Lung (tissue), 12 donors: ENCODE measurements around the gene TMEM135. TPM values are rescaled to one million over a fixed set of nuclear protein-coding genes. Genes with fewer than 3 reads are reported as not detected.

Source experiments
- ATAC-seq: fragments of 200-7000 bp; cut with Tn5 transposase; one replicate; pipeline ENCODE4 v1.9.1; 2020; ENCODE audit warnings: moderate number of reproducible peaks; ENCODE audit not compliant: insufficient read depth, low FRiP score
- DNase-seq, 3 donors: peaks; one replicate each; pipeline ENCODE4 v3.0.0-alpha.2; 2013 to 2017
- H3K27ac ChIP-seq, 2 donors: one replicate each; pipeline ENCODE4 v1.5.1; 2013; ENCODE audit warnings: mild to moderate bottlenecking in 2 of 2, moderate library complexity in 2 of 2, control low read depth in 1 of 2, inconsistent platforms in 1 of 2, low read depth in 1 of 2, low read length in 1 of 2
- H3K27me3 ChIP-seq, 3 donors: one replicate each; pipeline ENCODE4 v1.5.1; 2013; ENCODE audit warnings: low read length in 2 of 3; ENCODE audit not compliant: control insufficient read depth in 3 of 3, insufficient read depth in 3 of 3
- H3K36me3 ChIP-seq, 4 donors: one replicate each; pipeline ENCODE4 v1.5.1; 2013; ENCODE audit warnings: low read length in 4 of 4, mild to moderate bottlenecking in 1 of 4, moderate library complexity in 1 of 4; ENCODE audit not compliant: control insufficient read depth in 4 of 4, insufficient read depth in 4 of 4
- H3K4me1 ChIP-seq, 5 donors: one replicate each; pipeline ENCODE4 v1.5.1; 2013; ENCODE audit warnings: low read length in 5 of 5, mild to moderate bottlenecking in 2 of 5, moderate library complexity in 1 of 5; ENCODE audit not compliant: control insufficient read depth in 5 of 5, insufficient read depth in 5 of 5
- H3K4me3 ChIP-seq: one replicate; pipeline ENCODE4 v1.5.1; 2013; ENCODE audit warnings: mild to moderate bottlenecking, control low read depth, moderate library complexity
- H3K9ac ChIP-seq, 2 donors: one replicate each; pipeline ENCODE4 v1.5.1; 2013; ENCODE audit warnings: low read length in 2 of 2, control low read depth in 1 of 2; ENCODE audit not compliant: insufficient read depth in 1 of 2
- H3K9me3 ChIP-seq, 4 donors: one replicate each; pipeline ENCODE4 v1.5.1; 2013; ENCODE audit warnings: low read length in 3 of 4, mild to moderate bottlenecking in 1 of 4, moderate library complexity in 1 of 4; ENCODE audit not compliant: control insufficient read depth in 4 of 4, insufficient read depth in 3 of 4
- WGBS, 2 donors: extraction: QIAGEN DNeasy Blood & Tissue Kit; methylation state at CpG; one replicate each; pipeline ENCODE4 v1.1.7; 2013; 5-methylcytosine and 5-hydroxymethylcytosine counted together
- polyA plus RNA-seq, 2 donors: library from polyadenylated mRNA; stranded (reverse); fragments of 200-250 nt; gene quantifications; one replicate each; pipeline ENCODE4 v1.2.1, GENCODE V29; 2013
- total RNA-seq, 2 donors: library from RNA; depleted of rRNA in 1 of 2; stranded (reverse); fragments of >200 nt in 1 of 2; gene quantifications; one replicate each; pipeline ENCODE4 v1.2.1, GENCODE V29; 2014 to 2021
- TF ChIP-seq, protein P1 (sequence below): IDR thresholded peaks from 2 replicates; pipeline ENCODE4 v1.5.1; 2012; ENCODE audit warnings: mild to moderate bottlenecking; ENCODE audit errors: control extremely low read depth, extremely low read depth
- donor health status: control.
- donor health status: control.
- donor health status: Bipolar disorder and iron deficiency.
- donor health status: healthy.
- donor health status: DM: yes; HTN: yes; CAD: no.

The TMEM135 gene
- total and polyA plus RNA-seq, 4 donors, result 5.9 to 42.0 (median 11.5) TPM

DNA sequence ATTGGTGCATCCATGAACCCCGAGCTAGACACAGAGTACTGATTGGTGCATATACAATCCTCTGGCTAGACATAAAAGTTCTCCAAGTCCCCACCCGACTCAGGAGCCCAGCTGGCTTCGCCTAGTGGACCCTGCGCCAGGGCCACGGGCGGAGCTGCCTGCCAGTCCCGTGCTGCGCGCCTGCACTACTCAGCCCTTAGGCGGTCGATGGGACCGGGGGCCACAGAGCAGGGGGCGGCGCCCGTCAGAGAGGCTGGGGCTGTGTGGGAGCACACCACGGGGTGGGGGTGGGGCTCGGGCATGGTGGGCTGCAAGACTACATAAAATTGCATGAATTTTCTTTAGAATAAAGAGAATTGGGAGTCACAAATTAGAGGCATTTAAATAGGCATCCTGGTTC is 248.6 kb downstream of the TMEM135 start:
- ATAC-seq (no peak), DNase-seq (no peak)
- H3K27me3 ChIP-seq, result no peaks in the 10 kb centered on the region
- TF ChIP-seq, protein P1, sequence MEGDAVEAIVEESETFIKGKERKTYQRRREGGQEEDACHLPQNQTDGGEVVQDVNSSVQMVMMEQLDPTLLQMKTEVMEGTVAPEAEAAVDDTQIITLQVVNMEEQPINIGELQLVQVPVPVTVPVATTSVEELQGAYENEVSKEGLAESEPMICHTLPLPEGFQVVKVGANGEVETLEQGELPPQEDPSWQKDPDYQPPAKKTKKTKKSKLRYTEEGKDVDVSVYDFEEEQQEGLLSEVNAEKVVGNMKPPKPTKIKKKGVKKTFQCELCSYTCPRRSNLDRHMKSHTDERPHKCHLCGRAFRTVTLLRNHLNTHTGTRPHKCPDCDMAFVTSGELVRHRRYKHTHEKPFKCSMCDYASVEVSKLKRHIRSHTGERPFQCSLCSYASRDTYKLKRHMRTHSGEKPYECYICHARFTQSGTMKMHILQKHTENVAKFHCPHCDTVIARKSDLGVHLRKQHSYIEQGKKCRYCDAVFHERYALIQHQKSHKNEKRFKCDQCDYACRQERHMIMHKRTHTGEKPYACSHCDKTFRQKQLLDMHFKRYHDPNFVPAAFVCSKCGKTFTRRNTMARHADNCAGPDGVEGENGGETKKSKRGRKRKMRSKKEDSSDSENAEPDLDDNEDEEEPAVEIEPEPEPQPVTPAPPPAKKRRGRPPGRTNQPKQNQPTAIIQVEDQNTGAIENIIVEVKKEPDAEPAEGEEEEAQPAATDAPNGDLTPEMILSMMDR, result no peak
- peaks cover 0 to 2% (median under 1%) of the 10 kb centered on the region in 4 donors for H3K36me3 ChIP-seq
- no peaks in the 10 kb centered on the region for H3K9me3 ChIP-seq
- peaks cover 0 to 12% (median 0%) of the 10 kb centered on the region in 5 donors for H3K4me1 ChIP-seq
- no peak overlapping the region for H3K27ac ChIP-seq
- 96 to 98% methylated on average over 17 of the region's 17 CpGs for WGBS, 2 donors
- H3K9ac ChIP-seq, result no peak overlapping the region
- H3K4me3 ChIP-seq, result no peak overlapping the region

DNA sequence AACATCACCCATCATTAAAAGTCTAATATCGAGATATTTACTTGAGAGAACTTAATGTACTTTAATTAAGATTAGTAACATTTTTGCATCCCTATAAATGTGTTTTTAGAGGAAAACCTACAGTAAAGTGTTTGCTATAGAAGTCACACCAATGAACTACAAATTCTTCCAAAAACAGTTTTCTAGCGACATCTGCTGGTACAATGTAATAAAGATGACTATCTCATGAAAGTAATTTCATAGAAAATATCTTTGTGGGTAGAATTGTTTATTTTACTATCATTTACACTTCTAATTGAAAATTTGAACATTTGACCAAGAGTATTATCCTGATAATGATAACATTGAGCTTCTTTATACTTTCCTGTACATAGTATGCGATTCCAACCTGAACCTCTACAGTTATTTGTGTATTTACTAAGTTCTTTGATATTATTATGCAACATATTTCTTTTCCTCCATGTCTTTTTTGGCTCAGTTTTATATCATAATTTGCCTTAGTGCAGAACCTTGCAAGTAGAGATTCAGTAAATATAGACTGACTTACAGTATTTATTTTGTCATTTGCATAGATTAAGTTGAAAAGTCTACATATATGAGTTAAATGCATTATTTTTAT is 252.7 kb downstream of the TMEM135 start:
- H3K4me1 ChIP-seq, result peaks cover 0 to 6% (median 0%) of the 10 kb centered on the region in 5 donors
- TF ChIP-seq, protein P1, result peak; percentile 32
- no peaks in the 10 kb centered on the region for H3K27me3 ChIP-seq
- H3K36me3 ChIP-seq, result peaks cover 0 to 2% (median under 1%) of the 10 kb centered on the region in 4 donors
- no peak overlapping the region for H3K27ac ChIP-seq
- ATAC-seq (no peak), DNase-seq (peak in 2 of 3 donors; percentile 87 to 89)
- WGBS, 2 donors, result 8 to 17% methylated on average over 3 of the region's 3 CpGs
- H3K9me3 ChIP-seq, result no peaks in the 10 kb centered on the region
- H3K9ac ChIP-seq, result no peak overlapping the region
- H3K4me3 ChIP-seq, result no peak overlapping the region

DNA sequence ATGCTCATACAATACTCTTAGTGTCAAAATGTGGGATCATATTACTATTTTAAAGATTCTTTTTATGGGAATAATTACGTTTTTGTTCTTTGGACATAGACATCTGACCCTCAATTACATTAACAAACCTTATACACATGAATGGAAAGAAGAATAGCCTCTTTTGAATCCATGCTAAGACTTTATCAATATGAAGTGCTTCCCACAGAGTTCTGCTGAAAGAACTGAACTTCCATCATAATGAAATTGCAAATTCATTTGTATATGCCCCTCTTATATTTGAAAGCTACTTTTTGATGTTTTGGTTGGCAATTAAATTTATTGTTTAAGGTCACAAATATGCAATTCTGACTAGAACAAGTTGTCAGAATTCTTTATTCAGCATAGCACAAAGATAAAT is 254.9 kb downstream of the TMEM135 start:
- TF ChIP-seq, protein P1, result no peak
- Histone ChIP-seq H3K4me3 (no peak overlapping the region), H3K27ac (no peak overlapping the region), H3K27me3 (no peaks in the 10 kb centered on the region), H3K9me3 (no peaks in the 10 kb centered on the region), H3K36me3 (peaks cover 0 to 1% (median 0%) of the 10 kb centered on the region in 4 donors), H3K9ac (no peak overlapping the region), H3K4me1 (peaks cover 0 to 6% (median 0%) of the 10 kb centered on the region in 5 donors)
- 0 to 56% methylated on average over 1 of the region's 1 CpG for WGBS, 2 donors
- ATAC-seq (no peak), DNase-seq (no peak)

DNA sequence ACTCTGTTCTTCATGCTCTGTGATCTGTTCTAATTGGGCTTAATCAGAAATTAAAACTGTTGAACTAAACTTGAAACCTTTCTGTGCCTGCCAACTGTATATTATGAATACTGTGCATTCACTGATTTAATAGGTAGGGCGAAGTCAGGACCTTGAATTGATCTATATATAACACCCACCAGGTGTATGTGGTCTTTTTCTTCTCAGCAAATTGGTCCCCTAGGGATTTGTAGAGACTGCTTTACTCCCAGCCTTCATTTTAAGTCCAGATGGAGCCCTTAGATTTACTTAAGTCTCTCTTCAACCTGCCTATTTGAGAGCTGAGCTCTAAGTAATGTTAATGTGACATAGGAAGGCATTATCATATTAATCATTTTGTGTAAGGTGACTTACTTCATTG is 257.5 kb downstream of the TMEM135 start:
- TF ChIP-seq, protein P1, result no peak
- DNase-seq (no peak), ATAC-seq (no peak)
- no peak overlapping the region for H3K27ac ChIP-seq
- H3K9ac ChIP-seq, result no peak overlapping the region
- no peak overlapping the region for H3K4me3 ChIP-seq
- peaks cover 0 to 18% (median 0%) of the 10 kb centered on the region in 5 donors for H3K4me1 ChIP-seq
- 94 to 96% methylated on average over 1 of the region's 1 CpG for WGBS, 2 donors
- H3K27me3 ChIP-seq, result no peaks in the 10 kb centered on the region
- H3K36me3 ChIP-seq, result no peaks in the 10 kb centered on the region
- H3K9me3 ChIP-seq, result no peaks in the 10 kb centered on the region
